HCT116 (cell line): ENCODE results near the gene HSD3B7.

Source experiments
- SIN3A ChIP-seq: IDR thresholded peaks from 2 replicates; pipeline ENCODE4 v1.6.1; 2012; ENCODE audit warnings: low read depth
- TF ChIP-seq, protein P1 (sequence below), 3 experiments: fragments of 200-600 bp in 1 of 3; sonication (generic) in 1 of 3; IDR thresholded peaks in 2 of 3; conservative IDR thresholded peaks in 1 of 3; 2 replicates each; pipeline ENCODE4 v1.5.1; 2012 to 2017; ENCODE audit warnings: low read depth in 2 of 3, low read length in 2 of 3, antibody characterized with exemption in 1 of 3, borderline replicate concordance in 1 of 3, control low read depth in 1 of 3, mild to moderate bottlenecking in 1 of 3, mixed read lengths in 1 of 3, mixed run types in 1 of 3, moderate library complexity in 1 of 3; ENCODE audit not compliant: insufficient read depth in 1 of 3

DNA sequence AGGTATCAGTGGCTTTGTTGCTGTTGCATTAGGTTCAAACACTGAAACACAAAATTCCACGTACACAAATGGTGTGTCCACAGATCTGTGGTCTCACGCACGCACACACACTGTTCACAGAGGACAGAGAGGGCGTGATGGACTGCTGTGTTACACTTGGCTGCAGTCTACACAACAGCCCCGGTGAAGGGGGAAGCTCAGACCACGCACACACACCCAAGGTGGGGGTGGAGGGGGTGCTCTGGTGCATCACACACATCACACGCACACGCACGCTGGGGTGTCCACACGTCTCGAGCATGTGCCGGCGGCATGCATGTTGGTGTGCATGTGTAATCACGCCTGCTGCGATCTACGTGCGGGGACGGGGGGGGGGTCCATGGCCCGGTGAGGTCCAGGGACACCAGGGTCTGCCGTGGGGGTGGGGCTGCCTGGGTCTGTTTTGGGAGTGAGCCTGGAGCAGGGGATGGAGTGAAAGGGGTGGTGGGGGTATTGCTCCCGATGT is 7.3 kb downstream of the HSD3B7 start:
- TF ChIP-seq SIN3A: no peak
- TF ChIP-seq, protein P1, sequence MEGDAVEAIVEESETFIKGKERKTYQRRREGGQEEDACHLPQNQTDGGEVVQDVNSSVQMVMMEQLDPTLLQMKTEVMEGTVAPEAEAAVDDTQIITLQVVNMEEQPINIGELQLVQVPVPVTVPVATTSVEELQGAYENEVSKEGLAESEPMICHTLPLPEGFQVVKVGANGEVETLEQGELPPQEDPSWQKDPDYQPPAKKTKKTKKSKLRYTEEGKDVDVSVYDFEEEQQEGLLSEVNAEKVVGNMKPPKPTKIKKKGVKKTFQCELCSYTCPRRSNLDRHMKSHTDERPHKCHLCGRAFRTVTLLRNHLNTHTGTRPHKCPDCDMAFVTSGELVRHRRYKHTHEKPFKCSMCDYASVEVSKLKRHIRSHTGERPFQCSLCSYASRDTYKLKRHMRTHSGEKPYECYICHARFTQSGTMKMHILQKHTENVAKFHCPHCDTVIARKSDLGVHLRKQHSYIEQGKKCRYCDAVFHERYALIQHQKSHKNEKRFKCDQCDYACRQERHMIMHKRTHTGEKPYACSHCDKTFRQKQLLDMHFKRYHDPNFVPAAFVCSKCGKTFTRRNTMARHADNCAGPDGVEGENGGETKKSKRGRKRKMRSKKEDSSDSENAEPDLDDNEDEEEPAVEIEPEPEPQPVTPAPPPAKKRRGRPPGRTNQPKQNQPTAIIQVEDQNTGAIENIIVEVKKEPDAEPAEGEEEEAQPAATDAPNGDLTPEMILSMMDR (IDR thresholded peaks at IDR 0.05 in 2 of 3, conservative IDR thresholded peaks at IDR 0.05 in 1 of 3; ENCODE audit: borderline replicate concordance in 1 of 3, insufficient read depth in 1 of 3, low read depth in 2 of 3, low read length in 2 of 3): no peak
